ENCODE data around the gene STT3A.

DNA sequence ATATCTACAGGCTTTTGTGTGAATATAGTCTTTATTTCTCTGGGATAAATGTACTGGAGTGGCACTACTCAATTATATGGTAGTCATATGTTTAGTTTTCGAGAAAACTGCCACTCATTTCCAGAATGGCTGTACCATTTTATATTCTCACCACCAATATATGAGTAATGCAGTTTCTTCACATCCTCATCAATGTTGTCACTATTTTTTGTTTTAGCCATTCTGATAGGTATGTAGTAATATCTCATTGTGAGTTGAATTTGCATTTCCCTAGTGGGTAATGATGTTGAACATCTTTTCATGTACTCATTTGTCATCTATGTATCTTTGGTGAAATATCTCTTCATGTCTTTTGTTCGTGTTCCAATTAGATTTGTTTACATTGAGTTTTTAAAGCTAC, 70.0 kb downstream of the STT3A start:
- TF ChIP-seq, protein P1, sequence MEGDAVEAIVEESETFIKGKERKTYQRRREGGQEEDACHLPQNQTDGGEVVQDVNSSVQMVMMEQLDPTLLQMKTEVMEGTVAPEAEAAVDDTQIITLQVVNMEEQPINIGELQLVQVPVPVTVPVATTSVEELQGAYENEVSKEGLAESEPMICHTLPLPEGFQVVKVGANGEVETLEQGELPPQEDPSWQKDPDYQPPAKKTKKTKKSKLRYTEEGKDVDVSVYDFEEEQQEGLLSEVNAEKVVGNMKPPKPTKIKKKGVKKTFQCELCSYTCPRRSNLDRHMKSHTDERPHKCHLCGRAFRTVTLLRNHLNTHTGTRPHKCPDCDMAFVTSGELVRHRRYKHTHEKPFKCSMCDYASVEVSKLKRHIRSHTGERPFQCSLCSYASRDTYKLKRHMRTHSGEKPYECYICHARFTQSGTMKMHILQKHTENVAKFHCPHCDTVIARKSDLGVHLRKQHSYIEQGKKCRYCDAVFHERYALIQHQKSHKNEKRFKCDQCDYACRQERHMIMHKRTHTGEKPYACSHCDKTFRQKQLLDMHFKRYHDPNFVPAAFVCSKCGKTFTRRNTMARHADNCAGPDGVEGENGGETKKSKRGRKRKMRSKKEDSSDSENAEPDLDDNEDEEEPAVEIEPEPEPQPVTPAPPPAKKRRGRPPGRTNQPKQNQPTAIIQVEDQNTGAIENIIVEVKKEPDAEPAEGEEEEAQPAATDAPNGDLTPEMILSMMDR (IDR thresholded peaks at IDR 0.05) = no peak
- no peak for TF ChIP-seq POLR2A (IDR thresholded peaks at IDR 0.05)

Data from testis (tissue), 2 donors.